HG03575 (cell line): ENCODE measurements around the gene RHOXF1.
"Not testable (repeated sequence)": the region's sequence is repeated elsewhere in the genome, so short reads cannot be mapped to it uniquely, and the experiment has no call there.

ENCODE experiments used
- ATAC-seq: cut with Tn5 transposase; IDR thresholded peaks from one replicate; pipeline ENCODE4 v1.9.1; 2021; ENCODE audit not compliant: unreplicated experiment, insufficient number of reproducible peaks, low FRiP score; ENCODE audit errors: extremely low read depth

The RHOXF1 gene

GRCh38 chrX:120115438-120115963 is at the start of gene RHOXF1:
Gene RHOXF1, minus strand, starts transcription at chrX:120115913. Its CDS starts 51 bp downstream, at chrX:120115862.
- ATAC-seq = no peak

GRCh38 chrX:120159086-120159485 is 43.4 kb upstream of the RHOXF1 start:
- not testable (repeated sequence) for ATAC-seq

- not testable (repeated sequence) for ATAC-seq
Observed at GRCh38 chrX:120158313-120158712, 42.6 kb upstream of the RHOXF1 start, which contains the start of gene RHOXF2. Gene RHOXF2, plus strand, starts transcription at chrX:120158613. Its CDS starts 138 bp downstream, at chrX:120158751.

GRCh38 chrX:120150109-120150744 is 34.5 kb upstream of the RHOXF1 start:
- ATAC-seq = not testable (repeated sequence)

GRCh38 chrX:120147537-120147936 is 31.8 kb upstream of the RHOXF1 start:
- no peak for ATAC-seq

GRCh38 chrX:120146323-120146722 is 30.6 kb upstream of the RHOXF1 start:
- ATAC-seq = not testable (repeated sequence)

GRCh38 chrX:120145295-120145925 is 29.7 kb upstream of the RHOXF1 start:
- ATAC-seq = no peak

GRCh38 chrX:120144178-120144844 is 28.6 kb upstream of the RHOXF1 start:
- no peak for ATAC-seq

GRCh38 chrX:120140293-120140981 is 24.7 kb upstream of the RHOXF1 start:
- ATAC-seq = no peak

- no peak for ATAC-seq
Observed at GRCh38 chrX:120137439-120137838, 21.7 kb upstream of the RHOXF1 start.

- ATAC-seq = no peak
Observed at GRCh38 chrX:120136840-120137239, 21.1 kb upstream of the RHOXF1 start.

GRCh38 chrX:120136128-120136527 is 20.4 kb upstream of the RHOXF1 start:
- no peak for ATAC-seq

- not testable (repeated sequence) for ATAC-seq
Observed at GRCh38 chrX:120128306-120128846, 12.7 kb upstream of the RHOXF1 start.

- no peak for ATAC-seq
Observed at GRCh38 chrX:120125444-120125843, 9.7 kb upstream of the RHOXF1 start.

GRCh38 chrX:120120223-120120622 is 4.5 kb upstream of the RHOXF1 start:
- no peak for ATAC-seq

- no peak for ATAC-seq
Observed at GRCh38 chrX:120111611-120112010, 4.1 kb downstream of the RHOXF1 start.

- no peak for ATAC-seq
Observed at GRCh38 chrX:120109378-120109777, 6.3 kb downstream of the RHOXF1 start.

- ATAC-seq = not testable (repeated sequence)
Observed at GRCh38 chrX:120104707-120105106, 11.0 kb downstream of the RHOXF1 start.

GRCh38 chrX:120101057-120101456 is 14.7 kb downstream of the RHOXF1 start:
- not testable (repeated sequence) for ATAC-seq
